ENCODE results near the gene MYO3B. TPM values are rescaled to one million over a fixed set of nuclear protein-coding genes. Genes with fewer than 3 reads are reported as not detected.

The MYO3B gene
- total RNA-seq, 1 donor from 2014 or later, result not detected

GRCh38 chr2:170297496-170297895, 119.5 kb downstream of the MYO3B start:
- no peaks in the 10 kb centered on the region for H3K4me1 Mint-ChIP-seq (ENCODE audit: low read depth)
- peaks cover 6% of the 10 kb centered on the region for H3K27me3 Mint-ChIP-seq (ENCODE audit: low read depth)
- no peak for DNase-seq (ENCODE audit: low spot score)
- H3K27ac Mint-ChIP-seq (ENCODE audit: unreplicated experiment), result no peak overlapping the region
- no peak for TF ChIP-seq CTCF (IDR thresholded peaks at IDR 0.05)
- H3K4me3 Mint-ChIP-seq (ENCODE audit: unreplicated experiment), result no peak overlapping the region
- peaks cover 2% of the 10 kb centered on the region for H3K36me3 Mint-ChIP-seq (ENCODE audit: low read depth)
- peaks cover 7% of the 10 kb centered on the region for H3K9me3 Mint-ChIP-seq (ENCODE audit: low read depth)

- H3K9me3 Mint-ChIP-seq (ENCODE audit: low read depth), result peaks cover 7% of the 10 kb centered on the region
- H3K27me3 Mint-ChIP-seq (ENCODE audit: low read depth), result peaks cover 8% of the 10 kb centered on the region
- no peak overlapping the region for H3K27ac Mint-ChIP-seq (ENCODE audit: unreplicated experiment)
- H3K4me1 Mint-ChIP-seq (ENCODE audit: low read depth), result no peaks in the 10 kb centered on the region
- no peak for TF ChIP-seq CTCF (IDR thresholded peaks at IDR 0.05)
- DNase-seq (ENCODE audit: low spot score), result no peak
- no peak overlapping the region for H3K4me3 Mint-ChIP-seq (ENCODE audit: unreplicated experiment)
- H3K36me3 Mint-ChIP-seq (ENCODE audit: low read depth), result peaks cover 2% of the 10 kb centered on the region
Measured at GRCh38 chr2:170298115-170298514, 120.2 kb downstream of the MYO3B start.

- H3K27me3 Mint-ChIP-seq (ENCODE audit: low read depth), result peaks cover 9% of the 10 kb centered on the region
- no peak for DNase-seq (ENCODE audit: low spot score)
- no peak overlapping the region for H3K27ac Mint-ChIP-seq (ENCODE audit: unreplicated experiment)
- no peak for TF ChIP-seq CTCF (IDR thresholded peaks at IDR 0.05)
- no peaks in the 10 kb centered on the region for H3K4me1 Mint-ChIP-seq (ENCODE audit: low read depth)
- H3K9me3 Mint-ChIP-seq (ENCODE audit: low read depth), result peaks cover 7% of the 10 kb centered on the region
- peaks cover 2% of the 10 kb centered on the region for H3K36me3 Mint-ChIP-seq (ENCODE audit: low read depth)
- no peak overlapping the region for H3K4me3 Mint-ChIP-seq (ENCODE audit: unreplicated experiment)
Measured at GRCh38 chr2:170298861-170299429, 121.0 kb downstream of the MYO3B start.

GRCh38 chr2:170300993-170301392, 123.0 kb downstream of the MYO3B start:
- Mint-ChIP-seq H3K27me3 (ENCODE audit: low read depth) (peaks cover 10% of the 10 kb centered on the region), H3K27ac (ENCODE audit: unreplicated experiment) (no peak overlapping the region), H3K36me3 (ENCODE audit: low read depth) (peaks cover under 1% of the 10 kb centered on the region), H3K4me3 (ENCODE audit: unreplicated experiment) (no peak overlapping the region), H3K9me3 (ENCODE audit: low read depth) (peaks cover 4% of the 10 kb centered on the region), H3K4me1 (ENCODE audit: low read depth) (no peaks in the 10 kb centered on the region)
- no peak for DNase-seq (ENCODE audit: low spot score)
- TF ChIP-seq CTCF (IDR thresholded peaks at IDR 0.05), result no peak

- H3K27me3 Mint-ChIP-seq (ENCODE audit: low read depth), result peaks cover 10% of the 10 kb centered on the region
- no peaks in the 10 kb centered on the region for H3K4me1 Mint-ChIP-seq (ENCODE audit: low read depth)
- no peak overlapping the region for H3K4me3 Mint-ChIP-seq (ENCODE audit: unreplicated experiment)
- H3K27ac Mint-ChIP-seq (ENCODE audit: unreplicated experiment), result no peak overlapping the region
- no peak for DNase-seq (ENCODE audit: low spot score)
- H3K36me3 Mint-ChIP-seq (ENCODE audit: low read depth), result no peaks in the 10 kb centered on the region
- TF ChIP-seq CTCF (IDR thresholded peaks at IDR 0.05), result no peak
- H3K9me3 Mint-ChIP-seq (ENCODE audit: low read depth), result no peaks in the 10 kb centered on the region
Measured at GRCh38 chr2:170301626-170302025, 123.7 kb downstream of the MYO3B start.

All from chondrocyte (in vitro differentiated cells).